CD4-positive, alpha-beta memory T cell (primary cell): ENCODE results near the gene BNIP5. TPM values are rescaled to one million over a fixed set of nuclear protein-coding genes. Genes with fewer than 3 reads are reported as not detected.
A peak's percentile ranks its signal among the peaks of the same experiment; 100 is the strongest.

Experiments
- CTCF ChIA-PET: fragments of 350-600 bp; sonication (Branson Sonifier 250); formaldehyde crosslinking; loops from one replicate; lab custom pipeline; 2021; ENCODE audit warnings: inconsistent platforms; ENCODE audit not compliant: partially characterized antibody; lab: Charles Lee
- POLR2A ChIA-PET: fragments of 350-600 bp; sonication (Branson Sonifier 250); formaldehyde crosslinking; loops from one replicate; lab custom pipeline; 2021; ENCODE audit not compliant: partially characterized antibody; lab: Charles Lee
- DNase-seq, 5 donors: peaks; one replicate each; pipeline versions ENCODE4 v3.0.0 to v3.0.0-alpha.2; 2020 to 2022; ENCODE audit warnings: mixed read lengths in 1 of 5
- H3K27ac ChIP-seq: one replicate; pipeline ENCODE4 v1.7.0; 2013; ENCODE audit warnings: low read depth, low read length
- H3K27me3 ChIP-seq: 2 replicates; pipeline ENCODE4 v1.7.0; 2013; ENCODE audit warnings: mild to moderate bottlenecking, low read length, moderate library complexity; ENCODE audit not compliant: insufficient read depth
- H3K36me3 ChIP-seq: 2 replicates; pipeline ENCODE4 v1.7.0; 2013; ENCODE audit warnings: mild to moderate bottlenecking, low read length, moderate library complexity; ENCODE audit not compliant: insufficient read depth
- H3K4me1 ChIP-seq: 2 replicates; pipeline ENCODE4 v1.7.0; 2013; ENCODE audit warnings: mild to moderate bottlenecking, low read length, moderate library complexity; ENCODE audit not compliant: insufficient read depth
- H3K4me3 ChIP-seq, 2 donors: one replicate each; pipeline ENCODE4 v1.7.0; 2013; ENCODE audit warnings: low read length in 2 of 2, mild to moderate bottlenecking in 1 of 2
- H3K9me3 ChIP-seq, 2 donors: one replicate each; pipeline ENCODE4 v1.7.0; 2013; ENCODE audit warnings: low read length in 2 of 2, control low read depth in 1 of 2; ENCODE audit not compliant: control insufficient read depth in 1 of 2
- H3K27ac Mint-ChIP-seq, 7 donors: one replicate each; pipeline ENCODE4 v1.8.0; 2020 to 2021; ENCODE audit warnings: mixed read lengths in 7 of 7, mild to moderate bottlenecking in 6 of 7, inconsistent platforms in 3 of 7, moderate library complexity in 3 of 7
- H3K27me3 Mint-ChIP-seq, 2 donors: one replicate each; pipeline ENCODE4 v1.8.0; 2020 to 2021; ENCODE audit warnings: mixed read lengths in 2 of 2
- H3K36me3 Mint-ChIP-seq, 2 donors: one replicate each; pipeline ENCODE4 v1.8.0; 2020 to 2021; ENCODE audit warnings: mixed read lengths in 2 of 2, inconsistent platforms in 1 of 2, mild to moderate bottlenecking in 1 of 2
- H3K4me1 Mint-ChIP-seq, 4 donors: one replicate each; pipeline ENCODE4 v1.8.0; 2020 to 2021; ENCODE audit warnings: mixed read lengths in 4 of 4, mild to moderate bottlenecking in 1 of 4
- H3K4me3 Mint-ChIP-seq, 8 donors: one replicate each; pipeline ENCODE4 v1.8.0; 2020 to 2021; ENCODE audit warnings: mixed read lengths in 8 of 8, mild to moderate bottlenecking in 7 of 8, moderate library complexity in 6 of 8, inconsistent platforms in 3 of 8
- H3K9me3 Mint-ChIP-seq, 8 donors: one replicate each; pipeline ENCODE4 v1.8.0; 2020 to 2021; ENCODE audit warnings: mixed read lengths in 8 of 8, mild to moderate bottlenecking in 5 of 8, inconsistent platforms in 3 of 8, moderate library complexity in 1 of 8
- intact Hi-C: fragments of 100-400 bp; cut with micrococcal nuclease; formaldehyde crosslinking; loops from one replicate; pipeline ENCODE4 v1.15.1; 2023
- polyA plus RNA-seq, 2 donors: library from polyadenylated mRNA; unstranded; fragments of 300-500 nt; fragmentation: Illumina TruSeq; gene quantifications; one replicate each; pipeline ENCODE4 v1.2.3, GENCODE V29; 2021
- total RNA-seq, 2 experiments: library from RNA; stranded (reverse); gene quantifications; one replicate each; pipeline ENCODE4 v1.2.3, GENCODE V29; 2021

The BNIP5 gene
- total and polyA plus RNA-seq, 4 experiments from 2014 or later, result not detected

DNA sequence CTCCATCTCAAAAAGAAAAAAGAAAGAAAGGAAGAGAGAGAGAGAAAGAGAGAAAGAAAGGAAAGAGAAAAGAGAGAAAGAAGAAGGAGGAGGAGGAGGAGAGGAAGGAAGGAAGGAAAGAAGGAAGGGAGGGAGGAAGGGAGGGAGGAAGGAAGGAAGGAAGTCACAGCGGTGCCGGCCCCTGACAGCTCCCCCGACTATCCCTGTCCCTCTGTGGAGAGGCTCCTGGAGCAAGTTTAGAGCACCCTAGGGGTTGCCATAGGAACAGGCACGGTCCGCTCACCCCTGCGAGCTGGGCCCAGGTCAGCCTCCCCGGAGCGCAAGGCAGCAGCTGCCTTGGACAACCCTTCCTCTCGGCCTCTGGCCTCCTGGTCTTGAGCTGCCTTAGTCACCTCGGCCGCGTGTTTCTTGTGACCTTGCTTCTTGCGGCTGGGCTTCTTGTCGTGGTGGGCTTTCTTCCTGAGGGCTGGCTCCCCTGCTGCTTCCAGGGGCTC lies 6.8 kb downstream of the BNIP5 start:
- H3K9me3 ChIP-seq, result no peaks in the 10 kb centered on the region
- intact Hi-C loops, result no loop called here
- no peak for DNase-seq
- Mint-ChIP-seq H3K27me3 (peaks cover 15 to 16% of the 10 kb centered on the region in 2 donors), H3K4me3 (no peak overlapping the region), H3K4me1 (peaks cover 0 to 5% (median 1%) of the 10 kb centered on the region in 4 donors), H3K36me3 (no peaks in the 10 kb centered on the region), H3K27ac (peak overlapping the region in 1 of 7 donors; percentile 71), H3K9me3 (no peaks in the 10 kb centered on the region)
- ChIA-PET POLR2A (no interaction called here), CTCF (interaction anchor here (3.9 kb wide), 1 partner anchor 11 kb away, joined by 16 read pairs; no protein-coding TSS in a partner anchor)
- H3K4me3 ChIP-seq, result no peak overlapping the region
- H3K27ac ChIP-seq, result no peak overlapping the region
- peaks cover 5% of the 10 kb centered on the region for H3K27me3 ChIP-seq
- H3K4me1 ChIP-seq, result no peaks in the 10 kb centered on the region
- H3K36me3 ChIP-seq, result no peaks in the 10 kb centered on the region

DNA sequence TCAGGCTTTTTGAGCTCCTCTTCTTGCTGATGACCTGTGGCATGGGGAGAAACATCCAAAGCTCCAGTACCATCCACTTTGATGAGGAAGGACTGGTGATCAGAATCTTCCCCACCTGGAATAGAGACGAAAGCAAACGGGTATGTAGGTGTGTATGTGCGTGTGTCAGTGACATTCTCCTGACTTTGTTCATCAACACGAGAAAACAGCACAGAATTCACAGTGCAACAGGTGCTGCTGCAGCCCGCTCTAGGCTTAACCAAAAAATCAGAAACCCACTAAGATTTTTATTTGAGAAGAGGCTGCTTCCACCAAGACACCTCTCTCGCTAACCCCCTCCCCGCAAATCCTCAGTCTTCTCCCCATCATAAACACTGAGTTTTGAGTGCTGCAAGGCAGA lies 8.1 kb downstream of the BNIP5 start:
- CTCF ChIA-PET, result interaction anchor here (3.9 kb wide), 1 partner anchor 13 kb away, joined by 16 read pairs; no protein-coding TSS in a partner anchor

DNA sequence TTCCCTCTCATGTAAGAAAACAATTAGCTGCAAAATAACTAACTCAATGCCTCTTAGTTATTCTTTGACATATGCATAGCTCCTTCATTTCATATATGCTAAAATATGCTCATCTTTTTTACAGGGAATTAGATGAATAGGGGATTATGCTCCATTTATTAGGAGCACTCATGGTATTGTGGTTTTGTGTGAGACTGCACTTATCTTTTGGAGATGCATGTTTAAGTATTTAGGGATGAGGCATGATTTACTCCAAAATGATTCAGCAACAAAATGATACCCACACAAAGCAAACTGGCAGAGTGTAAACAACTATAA lies 8.8 kb downstream of the BNIP5 start:
- Mint-ChIP-seq H3K4me3 (no peak overlapping the region), H3K9me3 (no peaks in the 10 kb centered on the region), H3K36me3 (no peaks in the 10 kb centered on the region), H3K27me3 (peaks cover 6% of the 10 kb centered on the region in 2 donors), H3K4me1 (peaks cover 0 to 5% (median 0%) of the 10 kb centered on the region in 4 donors), H3K27ac (no peak overlapping the region)
- H3K27me3 ChIP-seq, result no peaks in the 10 kb centered on the region
- CTCF ChIA-PET, result interaction anchor here (0.9 kb wide), 1 partner anchor 27 kb away, joined by 3 read pairs; no protein-coding TSS in a partner anchor
- POLR2A ChIA-PET, result no interaction called here
- no peaks in the 10 kb centered on the region for H3K36me3 ChIP-seq
- intact Hi-C loops, result no loop called here
- H3K27ac ChIP-seq, result no peak overlapping the region
- DNase-seq, result no peak
- no peak overlapping the region for H3K4me3 ChIP-seq
- no peaks in the 10 kb centered on the region for H3K4me1 ChIP-seq
- H3K9me3 ChIP-seq, result no peaks in the 10 kb centered on the region

More for the DNA sequence above, 8.1 kb downstream of the BNIP5 start:
- Histone ChIP-seq H3K4me3 (no peak overlapping the region), H3K4me1 (no peaks in the 10 kb centered on the region), H3K27ac (no peak overlapping the region), H3K27me3 (no peaks in the 10 kb centered on the region), H3K36me3 (no peaks in the 10 kb centered on the region), H3K9me3 (no peaks in the 10 kb centered on the region)
- Mint-ChIP-seq H3K9me3 (no peaks in the 10 kb centered on the region), H3K27ac (no peak overlapping the region), H3K27me3 (peaks cover 8 to 10% of the 10 kb centered on the region in 2 donors), H3K4me1 (peaks cover 0 to 5% (median 0%) of the 10 kb centered on the region in 4 donors), H3K36me3 (no peaks in the 10 kb centered on the region), H3K4me3 (no peak overlapping the region)
- POLR2A ChIA-PET, result no interaction called here
- DNase-seq, result no peak
- intact Hi-C loops, result no loop called here

DNA sequence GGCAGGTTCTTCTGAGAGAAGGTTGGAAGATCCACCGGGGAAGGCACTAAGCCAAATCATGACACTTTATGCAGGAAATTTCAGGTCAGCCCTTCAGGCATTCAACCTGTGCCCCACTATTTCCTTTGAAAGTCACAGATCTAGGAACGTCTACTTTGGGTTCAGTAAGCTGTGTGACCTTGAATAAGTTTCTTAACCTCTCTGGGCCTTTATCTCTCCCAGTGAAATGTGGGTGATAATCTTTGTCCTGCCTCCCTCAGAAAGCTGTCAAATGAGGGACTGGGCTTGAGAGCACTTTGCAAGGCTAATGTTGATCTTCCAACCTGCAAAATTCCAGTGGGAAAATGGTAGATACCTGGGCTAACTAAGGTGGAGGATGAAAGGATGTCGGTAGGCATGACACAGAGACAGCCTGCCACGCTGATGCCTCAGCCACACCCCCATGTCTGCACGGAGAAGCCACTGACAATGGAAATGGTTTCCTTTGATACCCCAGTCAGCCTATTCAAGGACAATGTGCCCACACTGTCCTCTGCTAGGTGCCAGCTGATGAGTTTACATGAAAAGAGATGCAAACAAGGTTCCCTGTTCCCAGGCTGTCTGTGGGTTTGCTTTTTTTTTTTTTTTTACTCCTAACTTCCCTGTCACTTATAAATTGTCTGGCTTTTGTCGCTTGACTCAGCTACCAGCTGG lies 9.3 kb downstream of the BNIP5 start:
- H3K4me3 Mint-ChIP-seq, result no peak overlapping the region
- no peak for DNase-seq
- ChIA-PET POLR2A (no interaction called here), CTCF (interaction anchor here (0.9 to 1.6 kb wide), 2 partner anchors 13 to 27 kb away, joined by 3 to 6 read pairs; no protein-coding TSS in a partner anchor)
- no peak overlapping the region for H3K4me3 ChIP-seq
- H3K27ac Mint-ChIP-seq, result no peak overlapping the region
- H3K27ac ChIP-seq, result no peak overlapping the region
- H3K27me3 ChIP-seq, result no peaks in the 10 kb centered on the region
- H3K36me3 Mint-ChIP-seq, result no peaks in the 10 kb centered on the region
- no peaks in the 10 kb centered on the region for H3K9me3 ChIP-seq
- no peaks in the 10 kb centered on the region for H3K4me1 ChIP-seq
- intact Hi-C loops, result no loop called here
- peaks cover 5% of the 10 kb centered on the region in 2 donors for H3K27me3 Mint-ChIP-seq
- H3K4me1 Mint-ChIP-seq, result peaks cover 0 to 5% (median 0%) of the 10 kb centered on the region in 4 donors
- no peaks in the 10 kb centered on the region for H3K36me3 ChIP-seq
- no peaks in the 10 kb centered on the region for H3K9me3 Mint-ChIP-seq

DNA sequence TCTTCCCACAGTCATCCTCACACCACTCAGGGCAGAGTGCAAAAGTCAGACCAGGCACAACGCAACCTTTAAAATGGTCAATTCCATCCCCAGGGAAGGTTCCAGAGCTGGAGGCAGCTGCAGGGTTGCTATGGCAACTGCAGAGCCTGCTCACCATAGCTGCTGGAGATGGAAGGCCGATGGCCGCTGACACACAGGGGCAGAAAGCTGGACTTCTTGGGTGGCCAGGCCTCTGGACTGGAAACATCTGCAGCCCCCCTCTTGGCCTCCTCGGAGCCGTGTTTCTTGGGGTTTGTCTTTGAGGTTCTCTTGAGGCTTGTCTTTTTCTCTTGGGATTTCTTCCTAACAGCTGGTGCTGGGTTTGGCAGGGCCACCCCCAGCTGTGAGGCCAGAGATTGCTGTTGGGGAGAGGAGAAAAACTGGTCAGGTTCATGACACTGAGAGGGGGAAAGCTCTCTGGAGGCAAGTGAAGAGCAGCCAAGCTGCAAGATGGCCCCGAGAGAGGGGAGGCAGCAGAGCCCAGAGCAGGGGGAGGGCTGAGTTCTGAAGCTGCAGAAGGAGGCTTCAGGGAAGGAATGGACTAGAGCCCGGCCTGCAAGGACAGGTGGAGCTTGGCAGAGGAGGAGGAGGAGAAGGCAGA lies 10.2 kb downstream of the BNIP5 start:
- no peaks in the 10 kb centered on the region for H3K4me1 Mint-ChIP-seq
- DNase-seq, result no peak
- Histone ChIP-seq H3K36me3 (no peaks in the 10 kb centered on the region), H3K4me1 (no peaks in the 10 kb centered on the region), H3K4me3 (no peak overlapping the region), H3K27ac (no peak overlapping the region), H3K9me3 (no peaks in the 10 kb centered on the region), H3K27me3 (no peaks in the 10 kb centered on the region)
- intact Hi-C loops, result no loop called here
- no peaks in the 10 kb centered on the region for H3K36me3 Mint-ChIP-seq
- ChIA-PET POLR2A (no interaction called here), CTCF (interaction anchor here (1.6 kb wide), 1 partner anchor 14 kb away, joined by 6 read pairs; no protein-coding TSS in a partner anchor)
- H3K9me3 Mint-ChIP-seq, result no peaks in the 10 kb centered on the region
- H3K27me3 Mint-ChIP-seq, result no peaks in the 10 kb centered on the region
- H3K27ac Mint-ChIP-seq, result peak overlapping the region in 1 of 7 donors; percentile 62
- H3K4me3 Mint-ChIP-seq, result no peak overlapping the region

DNA sequence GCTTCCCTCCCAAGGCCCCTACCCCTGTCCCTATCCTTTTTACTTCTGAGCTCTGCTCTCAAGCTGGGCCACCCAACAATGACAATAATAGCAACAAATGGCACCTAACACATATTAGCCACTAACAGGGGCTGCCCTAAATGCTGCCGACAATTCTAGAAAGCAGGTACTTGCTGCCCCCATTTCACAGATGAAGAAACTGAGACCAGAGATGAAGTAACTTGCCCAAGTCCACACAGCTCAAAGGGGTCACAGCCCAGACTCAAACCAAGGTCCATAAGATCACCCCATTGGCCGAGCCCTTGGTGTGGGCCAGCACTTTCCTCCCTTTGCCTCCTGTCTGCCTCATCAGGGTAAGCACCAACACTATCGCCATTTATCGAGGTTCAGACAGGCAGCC lies 12.0 kb downstream of the BNIP5 start:
- Histone ChIP-seq H3K27me3 (no peaks in the 10 kb centered on the region), H3K4me1 (no peaks in the 10 kb centered on the region), H3K9me3 (no peaks in the 10 kb centered on the region), H3K36me3 (no peaks in the 10 kb centered on the region), H3K4me3 (no peak overlapping the region), H3K27ac (no peak overlapping the region)
- DNase-seq, result no peak
- no peaks in the 10 kb centered on the region for H3K27me3 Mint-ChIP-seq
- POLR2A ChIA-PET, result no interaction called here
- no peak overlapping the region for H3K4me3 Mint-ChIP-seq
- H3K9me3 Mint-ChIP-seq, result no peaks in the 10 kb centered on the region
- no peak overlapping the region for H3K27ac Mint-ChIP-seq
- intact Hi-C loops, result no loop called here
- CTCF ChIA-PET, result interaction anchor here (1.1 kb wide), 1 partner anchor 16 kb away, joined by 4 read pairs; no protein-coding TSS in a partner anchor
- no peaks in the 10 kb centered on the region for H3K4me1 Mint-ChIP-seq
- H3K36me3 Mint-ChIP-seq, result no peaks in the 10 kb centered on the region

DNA sequence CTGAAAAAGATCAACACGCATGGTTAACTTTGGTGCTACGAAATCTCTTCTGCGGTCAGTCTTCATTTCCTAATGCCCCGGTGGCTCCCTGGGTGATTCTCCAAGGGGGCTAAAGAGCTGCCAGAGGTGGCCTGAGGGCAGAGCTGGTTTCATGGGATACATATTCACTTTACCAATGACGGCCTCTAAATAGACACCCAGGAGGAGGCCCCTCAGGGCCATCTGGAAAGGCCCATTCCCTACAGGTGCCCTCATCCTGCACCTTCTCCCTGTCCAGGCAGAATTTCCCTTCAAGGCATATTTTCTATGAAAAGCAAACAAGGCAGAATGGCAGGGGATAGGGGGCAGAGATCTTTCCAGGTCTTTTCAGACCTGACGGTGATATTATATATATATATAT lies 12.5 kb downstream of the BNIP5 start:
- H3K36me3 Mint-ChIP-seq, result no peaks in the 10 kb centered on the region
- CTCF ChIA-PET, result interaction anchor here (1.1 kb wide), 1 partner anchor 17 kb away, joined by 4 read pairs; no protein-coding TSS in a partner anchor

More for the DNA sequence above, 12.5 kb downstream of the BNIP5 start:
- Histone ChIP-seq H3K27ac (no peak overlapping the region), H3K4me1 (no peaks in the 10 kb centered on the region), H3K36me3 (no peaks in the 10 kb centered on the region), H3K4me3 (no peak overlapping the region), H3K27me3 (no peaks in the 10 kb centered on the region), H3K9me3 (no peaks in the 10 kb centered on the region)
- Mint-ChIP-seq H3K4me1 (no peaks in the 10 kb centered on the region), H3K9me3 (no peaks in the 10 kb centered on the region), H3K27me3 (no peaks in the 10 kb centered on the region), H3K4me3 (no peak overlapping the region), H3K27ac (no peak overlapping the region)
- intact Hi-C loops, result no loop called here
- POLR2A ChIA-PET, result no interaction called here
- DNase-seq, result no peak
